GM12891 (cell line): Measurements from ENCODE around the gene TNFRSF4. TPM values are rescaled to one million over a fixed set of nuclear protein-coding genes. Genes with fewer than 3 reads are reported as not detected.

ENCODE experiments used
- DNase-seq: peaks from one replicate; pipeline ENCODE4 v3.0.0; 2011; ENCODE audit warnings: low spot score; ENCODE audit not compliant: insufficient read length
- FAIRE-seq: peaks from 2 replicates; lab custom pipeline; 2011; peaks lifted over from hg19 to GRCh38; lab: Jason Lieb, UNC
- PAX5 ChIP-seq: IDR thresholded peaks from 2 replicates; pipeline ENCODE4 v1.6.1; 2011; ENCODE audit warnings: low read length, moderate library complexity, mild to moderate bottlenecking; ENCODE audit not compliant: insufficient read depth, severe bottlenecking
- POLR2A ChIP-seq: IDR thresholded peaks from 2 replicates; pipeline ENCODE4 v1.6.1; 2011; ENCODE audit warnings: low read depth, low read length, control low read depth
- POLR2AphosphoS5 ChIP-seq: IDR thresholded peaks from 2 replicates; pipeline ENCODE4 v1.6.1; 2011; ENCODE audit warnings: low read depth, low read length, control low read depth
- POU2F2 ChIP-seq: IDR thresholded peaks from 2 replicates; pipeline ENCODE4 v1.6.1; 2011; ENCODE audit warnings: low read depth, mild to moderate bottlenecking, control low read depth, low read length, moderate library complexity
- SPI1 ChIP-seq: IDR thresholded peaks from 2 replicates; pipeline ENCODE4 v1.6.1; 2011; ENCODE audit warnings: low read depth, low read length, control low read depth
- TAF1 ChIP-seq: IDR thresholded peaks from 2 replicates; pipeline ENCODE4 v1.6.1; 2011; ENCODE audit warnings: low read depth, low read length, control low read depth
- polyA plus RNA-seq: library from polyadenylated mRNA; unstranded; fragments of >200 nt; gene quantifications from one replicate; pipeline ENCODE4 v1.2.1, GENCODE V29; 2012; ENCODE audit warnings: low read depth, missing spikeins, inconsistent platforms; ENCODE audit not compliant: missing spikeins

TNFRSF4 gene
- polyA plus RNA-seq = 13.1 TPM

DNA sequence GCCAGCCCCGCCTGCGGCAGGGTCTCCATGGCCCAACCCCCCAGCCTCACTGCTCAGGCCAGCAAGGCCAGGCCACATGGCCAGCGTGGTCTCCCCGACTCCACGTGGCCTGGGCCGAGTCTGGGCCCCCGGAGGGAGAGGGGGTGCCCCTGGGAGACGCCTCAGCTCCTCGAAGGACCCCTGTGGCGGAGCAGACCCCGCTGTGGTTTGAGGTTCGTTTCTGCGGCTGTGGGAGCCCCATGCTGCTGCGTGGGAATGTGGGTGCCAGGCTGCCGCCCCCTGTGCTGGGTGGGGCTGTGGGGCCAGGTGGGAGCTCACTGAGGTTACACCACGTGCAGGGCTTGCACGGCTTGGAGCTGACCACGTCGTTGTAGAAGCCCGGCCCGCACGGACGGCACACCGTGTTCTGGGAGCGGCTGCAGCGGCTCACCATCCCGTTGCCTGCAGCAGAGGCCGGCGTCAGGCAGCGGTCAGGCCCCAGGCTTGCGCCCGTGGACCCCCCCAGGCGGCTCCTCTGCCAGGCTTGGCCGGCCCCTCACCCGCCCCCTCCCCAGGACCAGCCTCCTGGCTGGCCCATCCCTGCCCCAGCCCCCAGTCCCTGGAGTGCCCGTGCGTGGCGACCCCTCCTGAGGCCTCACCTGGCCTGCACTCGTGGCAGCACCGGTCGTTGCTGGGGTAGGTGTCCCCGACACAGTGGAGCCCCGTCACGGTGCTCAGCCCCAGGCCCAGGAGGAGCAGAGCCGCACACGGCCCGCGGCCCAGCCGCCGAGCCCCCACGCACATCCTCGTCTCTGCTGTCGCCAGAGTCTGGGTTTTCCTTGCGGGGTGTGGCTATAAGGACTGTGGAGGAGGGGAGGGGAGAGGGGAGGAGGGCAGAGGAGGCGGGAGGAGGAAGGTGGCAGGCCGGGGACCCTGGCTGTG lies at the start of gene TNFRSF4:
Gene TNFRSF4 (minus strand): TSS at position 809 of the 921 bp plus-strand sequence. CDS start 26 bp downstream, at position 783.
- TF ChIP-seq POU2F2 (no peak), POLR2A (no peak), POLR2AphosphoS5 (no peak), TAF1 (no peak), PAX5 (no peak), SPI1 (no peak)
- DNase-seq (no peak), FAIRE-seq (peak; percentile 88)

DNA sequence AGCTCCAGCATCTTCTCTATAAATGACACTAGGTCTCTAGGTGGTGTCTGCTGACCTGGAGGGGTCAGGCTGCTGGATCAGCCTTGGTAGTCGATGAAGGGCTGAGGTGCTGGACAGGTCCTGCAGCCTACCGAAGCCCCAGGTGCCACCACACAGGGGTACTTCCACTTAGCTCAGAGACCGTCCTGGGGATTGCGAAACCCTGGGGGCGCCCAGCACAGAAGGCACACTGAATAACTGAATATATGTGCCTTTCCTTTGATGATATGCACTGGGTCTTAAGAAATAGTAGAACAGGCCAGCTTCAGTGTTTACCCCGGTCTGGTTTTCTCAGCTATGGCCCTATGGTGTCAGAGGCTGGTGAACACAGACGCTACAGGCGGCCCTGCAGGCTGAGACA lies 48.8 kb upstream of the TNFRSF4 start:
- TF ChIP-seq PAX5 (no peak), POLR2AphosphoS5 (no peak), POU2F2 (no peak), TAF1 (no peak), POLR2A (no peak), SPI1 (no peak)
- DNase-seq (no peak), FAIRE-seq (no peak)

DNA sequence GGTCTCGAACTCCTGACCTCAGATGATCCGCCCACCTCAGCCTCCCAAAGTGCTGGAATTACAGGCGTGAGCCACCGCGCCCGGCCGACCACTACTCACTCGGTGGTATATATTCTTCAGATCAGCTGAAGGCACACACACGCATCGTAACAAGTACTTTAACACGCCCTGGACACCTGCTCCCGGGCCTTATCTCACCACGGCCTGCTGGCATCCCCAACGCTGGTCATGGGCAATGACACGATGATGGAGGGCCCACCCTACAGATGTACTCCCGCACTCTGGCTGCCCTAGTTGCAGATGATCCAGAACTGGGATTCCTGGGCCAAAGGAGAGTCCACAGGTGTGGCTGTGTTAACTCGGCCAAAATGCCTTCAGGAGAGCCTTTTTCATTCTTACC lies 48.1 kb upstream of the TNFRSF4 start:
- no peak for FAIRE-seq
- TF ChIP-seq POU2F2 (no peak), SPI1 (no peak), POLR2AphosphoS5 (no peak), POLR2A (no peak), PAX5 (no peak)
- no peak for DNase-seq

DNA sequence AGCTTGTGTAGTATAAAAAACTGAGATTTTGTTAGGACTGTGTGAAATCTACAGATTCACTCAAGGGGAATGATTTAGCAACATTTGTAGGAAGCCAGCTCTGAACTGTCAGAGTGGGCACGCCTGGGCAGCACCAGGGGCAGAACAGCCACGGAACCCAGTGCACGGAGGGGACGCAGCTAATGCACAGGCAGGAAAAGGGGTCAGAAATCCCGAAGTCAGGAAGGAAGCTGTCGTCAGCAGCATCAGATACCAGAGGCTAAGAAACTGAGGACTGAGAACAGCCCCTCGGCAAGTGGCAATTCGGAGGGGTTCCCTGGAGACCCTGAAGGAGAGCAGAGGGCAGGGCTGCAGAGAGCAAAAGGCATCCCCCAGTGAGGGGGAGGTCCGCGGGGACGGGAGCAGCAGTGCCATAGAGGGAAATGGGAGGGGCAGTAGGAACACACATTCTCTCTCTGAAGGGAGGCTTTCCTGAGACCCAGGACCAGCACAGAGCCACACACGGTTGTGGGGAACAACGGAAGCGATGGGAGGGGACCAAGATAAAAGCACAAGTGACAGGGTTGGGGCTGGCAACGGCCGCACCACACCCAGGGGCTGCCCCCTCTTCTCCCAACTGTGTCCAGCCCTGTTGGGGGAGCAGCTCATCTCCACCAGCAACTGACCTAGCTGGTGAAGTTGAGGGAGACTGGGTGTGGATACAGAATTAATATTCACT lies 47.0 kb upstream of the TNFRSF4 start:
- DNase-seq (no peak), FAIRE-seq (no peak)
- TF ChIP-seq TAF1 = no peak

DNA sequence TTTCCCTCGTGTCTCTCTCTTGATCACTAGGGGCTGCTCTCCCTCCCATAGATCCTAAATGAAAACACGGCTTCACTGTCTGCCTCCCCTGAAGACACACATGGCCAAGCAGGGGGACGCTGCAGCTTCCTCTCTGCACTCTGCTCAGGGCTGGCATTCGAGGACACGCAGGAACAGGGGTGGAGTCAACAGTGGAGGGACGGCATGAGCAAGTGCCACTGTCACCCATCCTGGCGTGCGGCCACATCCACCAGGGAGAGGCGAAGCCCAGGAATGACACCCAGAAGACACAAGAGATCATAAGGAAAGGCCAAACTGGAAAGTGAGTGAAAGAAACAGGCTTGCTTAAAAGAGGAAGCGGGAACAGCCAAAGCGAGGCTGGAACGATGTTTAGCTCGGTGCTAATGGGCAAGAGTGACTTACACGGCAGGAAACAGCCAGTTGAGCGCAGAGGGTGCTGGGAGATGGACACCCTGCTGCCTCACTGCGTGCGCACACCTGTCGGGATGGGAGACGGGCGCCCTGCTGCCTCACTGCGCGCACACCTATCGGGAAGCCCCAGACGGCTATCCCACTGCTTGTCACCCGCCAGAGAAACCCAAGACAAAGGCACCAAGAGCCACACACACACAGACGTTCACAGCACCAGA lies 46.1 kb upstream of the TNFRSF4 start:
- no peak for FAIRE-seq
- TF ChIP-seq POLR2AphosphoS5 (no peak), SPI1 (peak; percentile 86)
- no peak for DNase-seq

DNA sequence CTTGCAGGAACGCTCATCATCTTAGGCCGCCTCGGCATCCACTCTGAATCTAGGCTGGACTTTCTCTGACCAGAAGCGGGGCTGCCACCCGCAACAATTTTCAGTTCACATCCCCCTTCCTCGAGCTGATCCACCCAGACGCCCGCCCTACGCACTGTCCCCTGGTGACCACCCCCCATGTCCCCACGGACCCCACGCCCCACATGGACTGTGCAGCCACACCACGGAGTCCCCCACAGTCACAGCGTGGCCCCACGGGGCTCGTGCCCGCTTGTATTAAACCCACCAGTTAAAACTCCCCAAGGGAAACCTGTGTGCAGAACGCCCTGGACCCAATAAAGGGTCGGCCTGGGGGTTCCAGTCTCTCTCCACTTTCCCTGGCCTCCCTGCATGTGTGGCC lies 45.6 kb upstream of the TNFRSF4 start:
- DNase-seq (no peak), FAIRE-seq (no peak)
- no peak for TF ChIP-seq TAF1
- TF ChIP-seq POLR2AphosphoS5 = no peak
- TF ChIP-seq POLR2A = no peak
- no peak for TF ChIP-seq PAX5
- TF ChIP-seq POU2F2 = no peak
- no peak for TF ChIP-seq SPI1

DNA sequence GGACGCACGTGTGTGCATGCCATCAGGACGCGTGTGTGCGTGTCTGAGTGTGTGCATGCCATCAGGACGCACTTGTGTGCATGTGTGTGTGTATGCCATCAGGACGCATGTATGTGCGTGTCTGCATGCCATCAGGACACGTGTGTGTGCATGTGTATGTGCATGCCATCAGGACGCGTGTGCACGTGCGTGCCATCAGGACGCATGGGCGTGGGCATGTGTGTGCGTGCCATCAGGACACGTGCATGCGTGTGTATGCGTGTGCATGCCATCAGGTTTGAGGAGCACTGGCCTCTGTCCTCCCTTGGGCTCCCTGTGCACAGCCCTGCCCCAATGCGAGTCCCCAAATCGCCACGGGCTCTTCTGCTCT lies 45.2 kb upstream of the TNFRSF4 start:
- DNase-seq = no peak
- TF ChIP-seq PAX5 (no peak), POU2F2 (no peak), TAF1 (no peak), POLR2A (peak; percentile 47; the same call in 1 of the 2 replicates), POLR2AphosphoS5 (peak; percentile 47; the same call in 1 of the 2 replicates), SPI1 (no peak)
- FAIRE-seq = peak; percentile 84

DNA sequence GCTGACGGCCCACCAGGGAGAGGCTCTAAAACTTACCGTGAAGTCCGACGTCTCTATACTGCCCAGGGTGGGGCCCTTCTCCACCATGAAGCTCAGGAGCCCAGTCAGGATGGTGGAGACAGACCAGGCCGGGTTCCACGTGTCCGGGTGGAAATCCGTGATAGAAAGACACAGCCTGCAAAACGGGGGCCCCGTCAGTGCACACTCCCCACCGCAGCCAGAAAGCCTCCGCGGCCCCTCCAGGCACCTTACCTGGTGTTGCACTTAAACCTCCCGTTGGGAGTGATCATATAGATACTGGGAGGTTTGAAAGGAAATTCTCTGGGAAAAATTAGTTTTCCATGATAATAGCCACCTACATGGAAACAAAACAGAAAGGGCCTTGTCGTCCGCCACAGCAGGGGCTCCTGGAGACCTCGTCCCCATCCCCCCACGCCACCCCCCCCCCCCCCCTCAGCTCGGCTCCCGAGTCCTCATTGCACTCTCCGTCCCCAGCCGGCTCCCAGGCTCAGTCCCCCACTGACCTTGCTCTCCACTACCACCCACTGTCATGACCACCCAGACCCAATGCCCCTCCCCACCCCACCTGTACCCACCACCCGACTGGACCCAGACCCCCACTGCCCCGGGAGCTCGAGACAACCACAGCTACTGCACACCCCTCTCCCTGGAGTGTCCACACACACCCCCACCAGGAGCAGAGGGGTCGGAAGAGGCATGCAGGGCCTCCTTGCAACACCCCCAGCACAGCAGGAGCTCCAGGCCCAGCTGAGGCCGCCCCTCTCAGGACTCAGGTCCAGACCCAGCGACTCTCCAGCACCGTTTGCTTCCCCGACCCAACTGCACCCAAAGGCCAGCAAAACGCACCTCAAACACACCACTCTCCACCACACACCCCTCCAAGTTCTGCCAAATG lies 43.3 kb upstream of the TNFRSF4 start:
- no peak for DNase-seq
- TF ChIP-seq POU2F2 (no peak), PAX5 (no peak), POLR2AphosphoS5 (no peak), SPI1 (no peak), TAF1 (no peak), POLR2A (no peak)
- FAIRE-seq = no peak

DNA sequence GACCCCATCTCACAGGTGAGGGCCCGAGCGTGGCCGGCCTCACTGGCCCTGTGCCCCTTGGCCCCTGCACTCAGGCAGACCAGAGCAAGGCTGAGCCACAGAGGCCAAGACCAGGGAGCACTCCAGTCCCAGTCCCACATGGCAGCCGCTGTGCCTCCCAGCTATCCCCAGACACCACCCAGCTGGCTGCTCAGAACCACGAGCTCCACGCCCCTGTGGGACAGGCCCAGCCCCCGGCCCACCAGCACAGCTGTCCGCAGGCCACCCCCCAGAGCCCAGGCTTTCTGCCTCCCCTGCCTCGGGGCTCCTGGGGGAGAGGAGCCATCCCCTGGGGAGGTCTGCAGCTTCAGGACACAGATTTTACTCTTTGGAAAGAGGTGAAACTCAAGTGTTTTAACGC lies 41.7 kb upstream of the TNFRSF4 start:
- TF ChIP-seq PAX5 (no peak), POLR2A (no peak), SPI1 (no peak), POLR2AphosphoS5 (no peak), TAF1 (no peak)
- DNase-seq (no peak), FAIRE-seq (no peak)
